Measurements from ENCODE around the gene ATP6V1G2.

DNA sequence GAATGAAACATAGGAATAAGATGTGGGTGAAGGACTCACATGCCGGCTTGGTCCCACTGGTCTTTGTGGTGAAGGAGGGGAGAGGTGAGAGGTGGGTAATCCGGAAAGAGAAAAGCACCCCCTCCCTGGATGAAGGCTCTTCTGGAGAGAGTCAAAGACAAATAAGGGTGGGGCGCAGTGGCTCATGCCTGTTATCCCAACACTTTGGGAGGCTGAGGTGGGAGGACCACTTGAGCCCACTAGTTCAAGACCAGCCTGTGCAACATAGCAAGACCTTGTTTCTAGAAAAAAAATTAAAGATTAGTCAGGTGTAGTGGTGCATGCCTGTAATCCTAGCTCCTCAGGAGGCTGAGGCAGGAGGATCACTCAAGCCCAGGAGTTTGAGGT, 32.7 kb upstream of the ATP6V1G2 start:
- TF ChIP-seq POLR2AphosphoS5 (IDR thresholded peaks at IDR 0.05) (no peak), SMC3 (conservative IDR thresholded peaks at IDR 0.05; ENCODE audit: poor library complexity) (no peak)
- TF ChIP-seq, protein P1, sequence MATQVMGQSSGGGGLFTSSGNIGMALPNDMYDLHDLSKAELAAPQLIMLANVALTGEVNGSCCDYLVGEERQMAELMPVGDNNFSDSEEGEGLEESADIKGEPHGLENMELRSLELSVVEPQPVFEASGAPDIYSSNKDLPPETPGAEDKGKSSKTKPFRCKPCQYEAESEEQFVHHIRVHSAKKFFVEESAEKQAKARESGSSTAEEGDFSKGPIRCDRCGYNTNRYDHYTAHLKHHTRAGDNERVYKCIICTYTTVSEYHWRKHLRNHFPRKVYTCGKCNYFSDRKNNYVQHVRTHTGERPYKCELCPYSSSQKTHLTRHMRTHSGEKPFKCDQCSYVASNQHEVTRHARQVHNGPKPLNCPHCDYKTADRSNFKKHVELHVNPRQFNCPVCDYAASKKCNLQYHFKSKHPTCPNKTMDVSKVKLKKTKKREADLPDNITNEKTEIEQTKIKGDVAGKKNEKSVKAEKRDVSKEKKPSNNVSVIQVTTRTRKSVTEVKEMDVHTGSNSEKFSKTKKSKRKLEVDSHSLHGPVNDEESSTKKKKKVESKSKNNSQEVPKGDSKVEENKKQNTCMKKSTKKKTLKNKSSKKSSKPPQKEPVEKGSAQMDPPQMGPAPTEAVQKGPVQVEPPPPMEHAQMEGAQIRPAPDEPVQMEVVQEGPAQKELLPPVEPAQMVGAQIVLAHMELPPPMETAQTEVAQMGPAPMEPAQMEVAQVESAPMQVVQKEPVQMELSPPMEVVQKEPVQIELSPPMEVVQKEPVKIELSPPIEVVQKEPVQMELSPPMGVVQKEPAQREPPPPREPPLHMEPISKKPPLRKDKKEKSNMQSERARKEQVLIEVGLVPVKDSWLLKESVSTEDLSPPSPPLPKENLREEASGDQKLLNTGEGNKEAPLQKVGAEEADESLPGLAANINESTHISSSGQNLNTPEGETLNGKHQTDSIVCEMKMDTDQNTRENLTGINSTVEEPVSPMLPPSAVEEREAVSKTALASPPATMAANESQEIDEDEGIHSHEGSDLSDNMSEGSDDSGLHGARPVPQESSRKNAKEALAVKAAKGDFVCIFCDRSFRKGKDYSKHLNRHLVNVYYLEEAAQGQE (IDR thresholded peaks at IDR 0.05; ENCODE audit: borderline replicate concordance) = no peak

Data from neural cell (in vitro differentiated cells).